Pancreas (tissue), 10 donors: ENCODE data around the gene MRPL33. TPM values are rescaled to one million over a fixed set of nuclear protein-coding genes. Genes with fewer than 3 reads are reported as not detected.
A peak's percentile ranks its signal among the peaks of the same experiment; 100 is the strongest.
"Not testable (repeated sequence)": the region's sequence is repeated elsewhere in the genome, so short reads cannot be mapped to it uniquely, and the experiment has no call there.

Experiments
- ATAC-seq, 4 donors: fragments of 200-7000 bp; cut with Tn5 transposase; one replicate each; pipeline versions ENCODE4 v1.8.0 to v1.9.1; 2020; ENCODE audit warnings: mild to moderate bottlenecking in 4 of 4, moderate library complexity in 4 of 4
- DNase-seq, 6 donors: peaks; one replicate each; pipeline ENCODE4 v3.0.0-alpha.2; 2020
- FAIRE-seq: peaks from 2 replicates; lab custom pipeline; 2012; peaks lifted over from hg19 to GRCh38; lab: Jason Lieb, UNC
- H3K27ac ChIP-seq, 4 donors: fragments of 200-600 bp; sonication (generic); 1 replicate in 3 of 4; 2 replicates in 1 of 4; pipeline versions ENCODE4 v1.5.0 to v1.8.0; 2020
- H3K27me3 ChIP-seq, 4 donors: fragments of 200-600 bp; one replicate each; pipeline ENCODE4 v1.8.0; 2021
- H3K36me3 ChIP-seq, 3 donors: fragments of 200-600 bp; sonication (generic) in 1 of 3; one replicate each; pipeline versions ENCODE4 v1.5.0 to v1.8.0; 2020 to 2021
- H3K4me1 ChIP-seq, 3 donors: fragments of 200-600 bp; one replicate each; pipeline ENCODE4 v1.8.0; 2021
- H3K4me3 ChIP-seq, 4 donors: fragments of 200-600 bp; sonication (generic) in 2 of 4; one replicate each; pipeline versions ENCODE4 v1.5.0 to v1.8.0; 2020 to 2021
- H3K9me3 ChIP-seq, 4 donors: fragments of 200-600 bp; one replicate each; pipeline ENCODE4 v1.8.0; 2021
- WGBS, 2 donors: extraction: QIAGEN DNeasy Blood & Tissue Kit; methylation state at CpG; one replicate each; pipeline ENCODE4 v1.1.7; 2013; 5-methylcytosine and 5-hydroxymethylcytosine counted together
- intact Hi-C, 3 donors: fragments of 100-400 bp; cut with DNase I; formaldehyde crosslinking; loops; one replicate each; pipeline versions ENCODE4 v1.11.1 to v1.14.2; 2022
- polyA plus RNA-seq, 2 donors: library from polyadenylated mRNA; stranded (reverse); fragments of 200-250 nt; gene quantifications; one replicate each; pipeline ENCODE4 v1.2.3, GENCODE V29; 2013
- total RNA-seq, 6 donors: library from RNA; stranded (reverse); fragmentation: NEBNext Ultra II Directional in 4 of 6; extraction: Animal tissue kit (Norgen Biotek cat#: 25700) in 4 of 6; gene quantifications; one replicate each; pipeline versions ENCODE4 v1.2.1 to v1.2.4, GENCODE V29; 2021 to 2023
- TF ChIP-seq, protein P1 (sequence below), 4 donors: fragments of 200-600 bp; sonication (generic) in 3 of 4; IDR thresholded peaks; one replicate each; pipeline versions ENCODE4 v1.5.0 to v1.8.0; 2021; ENCODE audit warnings: antibody characterized with exemption in 4 of 4
- donor health status: healthy with polysubstance abuse.
- donor health status: DM: no; HTN: no; CAD: no; lungs with moderate emphysema.
- donor health status: DM: no; HTN: no; CAD: no.
- donor health status: control.
- donor health status: control.
- donor health status: Bipolar disorder and iron deficiency.
- donor health status: DM: yes; HTN: yes; CAD: no.
- donor health status: DM: no; HTN: no; CAD: no.
- donor health status: DM: no; HTN: no; CAD: no.
- donor health status: DM: yes; HTN: yes; CAD: no.

The MRPL33 gene
- total and polyA plus RNA-seq, 8 donors = 17.8 to 120 (median 27.7) TPM

DNA sequence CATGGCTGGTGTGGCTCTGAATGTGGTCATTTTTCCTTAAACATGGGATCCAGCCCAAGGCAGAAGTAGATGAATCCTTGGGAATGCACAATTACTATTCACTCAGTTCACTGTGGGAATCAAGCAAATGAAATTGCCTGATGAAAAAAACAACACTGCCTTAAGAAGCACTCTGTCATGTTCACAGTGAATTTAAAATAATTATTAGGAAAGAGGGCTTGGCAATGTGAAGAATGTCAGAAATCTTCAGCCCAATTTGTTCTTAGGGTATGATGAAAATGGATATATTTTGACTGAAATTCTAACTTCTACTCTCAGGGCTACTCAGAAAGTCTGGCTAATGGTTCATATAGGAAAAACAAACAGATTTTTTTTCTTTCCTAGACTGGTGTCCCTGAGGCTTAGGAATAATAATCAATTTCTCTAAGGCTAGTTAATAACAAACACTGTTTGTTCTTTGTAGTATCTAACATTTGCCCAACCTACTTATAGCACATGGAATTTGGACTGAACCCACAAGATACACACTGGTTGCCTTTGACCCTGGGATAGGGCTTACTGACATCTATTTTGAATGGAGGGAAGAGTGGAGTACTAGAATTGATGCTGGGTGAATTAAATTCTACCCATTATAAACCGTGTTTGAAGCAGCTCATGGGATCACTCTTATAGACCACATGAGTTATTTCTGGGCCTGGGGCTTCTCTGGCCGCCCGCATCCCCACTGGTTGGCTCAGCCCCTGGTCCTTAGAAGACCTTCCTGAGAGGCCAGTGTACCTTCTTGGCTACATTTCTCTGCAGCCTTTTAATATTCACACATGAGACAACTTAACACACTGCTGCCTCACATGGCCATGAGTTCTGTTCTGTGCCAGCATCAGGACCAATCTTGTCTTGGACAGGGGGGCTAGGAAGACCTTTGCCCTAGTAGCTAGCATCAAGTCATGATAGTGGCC is 8.3 kb upstream of the MRPL33 start:
- H3K4me1 ChIP-seq = peaks cover 7 to 22% (median 13%) of the 10 kb centered on the region in 3 donors
- 31 to 33% methylated on average over 3 of the region's 3 CpGs for WGBS, 2 donors
- TF ChIP-seq, protein P1, sequence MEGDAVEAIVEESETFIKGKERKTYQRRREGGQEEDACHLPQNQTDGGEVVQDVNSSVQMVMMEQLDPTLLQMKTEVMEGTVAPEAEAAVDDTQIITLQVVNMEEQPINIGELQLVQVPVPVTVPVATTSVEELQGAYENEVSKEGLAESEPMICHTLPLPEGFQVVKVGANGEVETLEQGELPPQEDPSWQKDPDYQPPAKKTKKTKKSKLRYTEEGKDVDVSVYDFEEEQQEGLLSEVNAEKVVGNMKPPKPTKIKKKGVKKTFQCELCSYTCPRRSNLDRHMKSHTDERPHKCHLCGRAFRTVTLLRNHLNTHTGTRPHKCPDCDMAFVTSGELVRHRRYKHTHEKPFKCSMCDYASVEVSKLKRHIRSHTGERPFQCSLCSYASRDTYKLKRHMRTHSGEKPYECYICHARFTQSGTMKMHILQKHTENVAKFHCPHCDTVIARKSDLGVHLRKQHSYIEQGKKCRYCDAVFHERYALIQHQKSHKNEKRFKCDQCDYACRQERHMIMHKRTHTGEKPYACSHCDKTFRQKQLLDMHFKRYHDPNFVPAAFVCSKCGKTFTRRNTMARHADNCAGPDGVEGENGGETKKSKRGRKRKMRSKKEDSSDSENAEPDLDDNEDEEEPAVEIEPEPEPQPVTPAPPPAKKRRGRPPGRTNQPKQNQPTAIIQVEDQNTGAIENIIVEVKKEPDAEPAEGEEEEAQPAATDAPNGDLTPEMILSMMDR (IDR thresholded peaks at IDR 0.05) = no peak
- no peak overlapping the region for H3K4me3 ChIP-seq
- FAIRE-seq (no peak), DNase-seq (no peak), ATAC-seq (peak; percentile 73 to 79 (median 76))
- peak overlapping the region; percentile 44 to 69 (median 60) for H3K27ac ChIP-seq
- no peaks in the 10 kb centered on the region for H3K27me3 ChIP-seq
- H3K36me3 ChIP-seq = no peaks in the 10 kb centered on the region
- H3K9me3 ChIP-seq = no peaks in the 10 kb centered on the region
- intact Hi-C loops = no loop called here

- no peak for ATAC-seq
Measured at GRCh38 chr2:27763907-27764267, 7.6 kb upstream of the MRPL33 start.

DNA sequence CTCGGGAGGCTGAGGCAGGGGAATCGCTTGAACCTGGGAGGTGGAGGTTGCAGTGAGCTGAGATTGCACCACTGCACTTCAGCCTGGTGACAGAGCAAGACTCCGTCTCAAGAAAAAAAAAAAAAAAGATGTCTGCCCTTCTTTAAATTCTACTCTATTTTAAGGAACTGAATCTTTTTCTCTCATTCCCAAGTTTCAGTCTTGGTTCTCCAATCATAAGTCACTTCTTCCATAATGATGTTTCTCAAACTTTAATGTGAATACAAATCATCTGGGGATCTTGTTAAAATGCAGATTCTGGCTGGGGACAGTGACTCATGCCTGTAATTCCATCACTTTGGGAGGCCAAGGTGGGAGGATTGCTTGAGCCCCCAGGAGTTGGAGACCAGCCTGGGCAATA is 7.0 kb upstream of the MRPL33 start:
- FAIRE-seq, ATAC-seq: not testable (repeated sequence)

More at GRCh38 chr2:27763907-27764267, 7.6 kb upstream of the MRPL33 start:
- no peaks in the 10 kb centered on the region for H3K27me3 ChIP-seq
- H3K36me3 ChIP-seq = no peaks in the 10 kb centered on the region
- peak overlapping the region in 3 of 4 donors; percentile 53 to 69 (median 66) for H3K27ac ChIP-seq
- intact Hi-C loops = no loop called here
- H3K4me1 ChIP-seq = peaks cover 7 to 22% (median 13%) of the 10 kb centered on the region in 3 donors
- no peak overlapping the region for H3K4me3 ChIP-seq
- H3K9me3 ChIP-seq = no peaks in the 10 kb centered on the region
- no peak for DNase-seq
- 80% methylated on average over 7 of the region's 7 CpGs for WGBS, 2 donors
- TF ChIP-seq, protein P1 (IDR thresholded peaks at IDR 0.05) = no peak
- no peak for FAIRE-seq

GRCh38 chr2:27765621-27766286 is 5.8 kb upstream of the MRPL33 start:
- H3K4me1 ChIP-seq = peaks cover 7 to 22% (median 13%) of the 10 kb centered on the region in 3 donors
- peak overlapping the region; percentile 50 to 90 (median 68) for H3K27ac ChIP-seq
- peak overlapping the region in 2 of 4 donors; percentile 29 to 35 for H3K4me3 ChIP-seq
- peak; percentile 77 to 91 (median 83) for DNase-seq
- FAIRE-seq = no peak
- intact Hi-C loops = no loop called here
- no peaks in the 10 kb centered on the region for H3K9me3 ChIP-seq
- no peaks in the 10 kb centered on the region for H3K27me3 ChIP-seq
- no peaks in the 10 kb centered on the region for H3K36me3 ChIP-seq
- ATAC-seq = peak; percentile 72 to 85 (median 80)
- WGBS, 2 donors = 8 to 9% methylated on average over 29 of the region's 29 CpGs
- TF ChIP-seq, protein P1 (IDR thresholded peaks at IDR 0.05) = no peak

More for the DNA sequence above, 7.0 kb upstream of the MRPL33 start:
- H3K36me3 ChIP-seq, H3K27me3 ChIP-seq, DNase-seq, H3K4me3 ChIP-seq, H3K9me3 ChIP-seq, intact Hi-C loops: not testable (repeated sequence)
- 76 to 92% methylated on average over 3 of the region's 3 CpGs for WGBS, 2 donors
- Histone ChIP-seq H3K27ac (peak overlapping the region in 1 of 4 donors; percentile 4), H3K4me1 (peaks cover 7 to 22% (median 13%) of the 10 kb centered on the region in 3 donors)

GRCh38 chr2:27766287-27766661 is 5.2 kb upstream of the MRPL33 start:
- DNase-seq (no peak), FAIRE-seq (no peak), ATAC-seq (peak; percentile 11 to 57 (median 24))
- H3K4me3 ChIP-seq = peak overlapping the region in 2 of 4 donors; percentile 29 to 35
- TF ChIP-seq, protein P1 (IDR thresholded peaks at IDR 0.05) = no peak
- peak overlapping the region; percentile 50 to 90 (median 68) for H3K27ac ChIP-seq
- no peaks in the 10 kb centered on the region for H3K9me3 ChIP-seq
- peaks cover 7 to 22% (median 13%) of the 10 kb centered on the region in 3 donors for H3K4me1 ChIP-seq
- WGBS, 2 donors = 35 to 38% methylated on average over 2 of the region's 2 CpGs
- no peaks in the 10 kb centered on the region for H3K36me3 ChIP-seq
- intact Hi-C loops = no loop called here
- H3K27me3 ChIP-seq = no peaks in the 10 kb centered on the region
